H9 (cell line): ENCODE data around the gene WFIKKN1. TPM values are rescaled to one million over a fixed set of nuclear protein-coding genes. Genes with fewer than 3 reads are reported as not detected.

Experiments used
- DNase-seq: peaks from one replicate; pipeline ENCODE4 v3.0.0-alpha.2; 2017
- H2AFZ ChIP-seq: one replicate; pipeline ENCODE4 v1.6.1; 2013; ENCODE audit warnings: mild to moderate bottlenecking, low read length, control low read depth, moderate library complexity
- H2AK5ac ChIP-seq: 2 replicates; pipeline ENCODE4 v1.6.1; 2013; ENCODE audit warnings: low read length, control low read depth, mixed read lengths; ENCODE audit not compliant: insufficient read length
- H2BK120ac ChIP-seq: one replicate; pipeline ENCODE4 v1.6.1; 2013; ENCODE audit warnings: low read depth, mild to moderate bottlenecking, low read length, control low read depth, inconsistent platforms; ENCODE audit not compliant: poor library complexity, severe bottlenecking
- H2BK12ac ChIP-seq: 2 replicates; pipeline ENCODE4 v1.6.1; 2013; ENCODE audit warnings: low read length, control low read depth, mixed read lengths, low read depth; ENCODE audit not compliant: insufficient read length
- H2BK15ac ChIP-seq: 2 replicates; pipeline ENCODE4 v1.6.1; 2013; ENCODE audit warnings: low read depth, low read length, control low read depth
- H2BK20ac ChIP-seq: one replicate; pipeline ENCODE4 v1.6.1; 2013; ENCODE audit warnings: low read depth, mild to moderate bottlenecking, low read length, control low read depth, inconsistent platforms; ENCODE audit not compliant: poor library complexity, severe bottlenecking
- H2BK5ac ChIP-seq: 2 replicates; pipeline ENCODE4 v1.6.1; 2013; ENCODE audit warnings: low read length, control low read depth, mixed read lengths; ENCODE audit not compliant: insufficient read length
- H3K14ac ChIP-seq: 2 replicates; pipeline ENCODE4 v1.6.1; 2013; ENCODE audit warnings: low read length, control low read depth; ENCODE audit not compliant: insufficient read depth
- H3K18ac ChIP-seq: 2 replicates; pipeline ENCODE4 v1.6.1; 2013; ENCODE audit warnings: low read depth, mild to moderate bottlenecking, mixed read lengths, low read length, control low read depth; ENCODE audit not compliant: insufficient read length
- H3K23ac ChIP-seq: 2 replicates; pipeline ENCODE4 v1.6.1; 2013; ENCODE audit warnings: low read length, control low read depth, mixed read lengths, low read depth; ENCODE audit not compliant: insufficient read length
- H3K23me2 ChIP-seq: 2 replicates; pipeline ENCODE4 v1.6.1; 2013; ENCODE audit warnings: low read depth, mild to moderate bottlenecking, mixed read lengths, low read length, control low read depth; ENCODE audit not compliant: insufficient read length, poor library complexity, severe bottlenecking
- H3K27ac ChIP-seq: 2 replicates; pipeline ENCODE4 v1.5.1; 2013; ENCODE audit warnings: low read length, control low read depth, mixed read lengths, low read depth; ENCODE audit not compliant: insufficient read length
- H3K27me3 ChIP-seq: 2 replicates; pipeline ENCODE4 v1.6.1; 2013; ENCODE audit warnings: low read length, control low read depth, inconsistent platforms; ENCODE audit not compliant: insufficient read depth
- H3K4ac ChIP-seq: 2 replicates; pipeline ENCODE4 v1.6.1; 2013; ENCODE audit warnings: low read depth, mild to moderate bottlenecking, control low read depth, inconsistent platforms, low read length, moderate library complexity
- H3K4me1 ChIP-seq: 2 replicates; pipeline ENCODE4 v1.6.1; 2013; ENCODE audit warnings: low read length, control low read depth, inconsistent platforms; ENCODE audit not compliant: insufficient read depth
- H3K4me2 ChIP-seq: 2 replicates; pipeline ENCODE4 v1.6.1; 2013; ENCODE audit warnings: low read length, control low read depth, mixed read lengths; ENCODE audit not compliant: insufficient read length, insufficient read depth
- H3K56ac ChIP-seq: 2 replicates; pipeline ENCODE4 v1.6.1; 2013; ENCODE audit warnings: low read depth, mild to moderate bottlenecking, mixed read lengths, low read length, control low read depth; ENCODE audit not compliant: insufficient read length
- H3K79me1 ChIP-seq: 2 replicates; pipeline ENCODE4 v1.6.1; 2013; ENCODE audit warnings: low read depth, mild to moderate bottlenecking, moderate library complexity, low read length, control low read depth, inconsistent platforms; ENCODE audit not compliant: insufficient read depth, poor library complexity, severe bottlenecking
- H3K79me2 ChIP-seq: 2 replicates; pipeline ENCODE4 v1.6.1; 2013; ENCODE audit warnings: low read length, control low read depth, inconsistent platforms; ENCODE audit not compliant: insufficient read depth
- H3K9ac ChIP-seq: 2 replicates; pipeline ENCODE4 v1.6.1; 2013; ENCODE audit warnings: low read length, control low read depth, mixed read lengths; ENCODE audit not compliant: insufficient read length; ENCODE audit errors: extremely low read depth
- H3K9me3 ChIP-seq: one replicate; pipeline ENCODE4 v1.6.1; 2013; ENCODE audit warnings: low read depth, low read length, inconsistent platforms; ENCODE audit not compliant: control insufficient read depth
- H3T11ph ChIP-seq: one replicate; pipeline ENCODE4 v1.6.1; 2013; ENCODE audit warnings: mild to moderate bottlenecking, low read length, control low read depth, inconsistent platforms
- H4K20me1 ChIP-seq: one replicate; pipeline ENCODE4 v1.6.1; 2013; ENCODE audit not compliant: control insufficient read depth, insufficient read length, insufficient read depth
- H4K5ac ChIP-seq: 2 replicates; pipeline ENCODE4 v1.6.1; 2013; ENCODE audit warnings: low read depth, mild to moderate bottlenecking, mixed read lengths, low read length, control low read depth; ENCODE audit not compliant: insufficient read length
- H4K8ac ChIP-seq: replicated peaks from 2 replicates; pipeline ENCODE4 v1.6.1; 2013; ENCODE audit warnings: low read length, control low read depth, mixed read lengths, low read depth; ENCODE audit not compliant: insufficient read length
- H4K91ac ChIP-seq: 2 replicates; pipeline ENCODE4 v1.6.1; 2013; ENCODE audit warnings: low read depth, mild to moderate bottlenecking, moderate library complexity, mixed read lengths, low read length, control low read depth; ENCODE audit not compliant: insufficient read length
- H3K27ac Mint-ChIP-seq, 3 experiments: 2 replicates in 2 of 3; 3 replicates in 1 of 3; pipeline ENCODE4 v1.8.0; 2020 to 2021; ENCODE audit warnings: mixed read lengths in 3 of 3, mild to moderate bottlenecking in 1 of 3, moderate library complexity in 1 of 3
- H3K27me3 Mint-ChIP-seq: 2 replicates; pipeline ENCODE4 v1.8.0; 2021; ENCODE audit warnings: low read depth, mild to moderate bottlenecking, moderate library complexity, mixed read lengths
- H3K36me3 Mint-ChIP-seq, 3 experiments: 2 replicates in 2 of 3; 3 replicates in 1 of 3; pipeline ENCODE4 v1.8.0; 2020 to 2021; ENCODE audit warnings: low read depth in 3 of 3, mixed read lengths in 3 of 3; ENCODE audit not compliant: insufficient read depth in 1 of 3
- H3K4me1 Mint-ChIP-seq, 2 experiments: 2 replicates each; pipeline ENCODE4 v1.8.0; 2020; ENCODE audit warnings: mixed read lengths in 2 of 2
- H3K4me3 Mint-ChIP-seq, 2 experiments: 2 replicates in 1 of 2; 3 replicates in 1 of 2; pipeline ENCODE4 v1.8.0; 2020 to 2021; ENCODE audit warnings: mild to moderate bottlenecking in 2 of 2, mixed read lengths in 2 of 2, moderate library complexity in 1 of 2
- H3K9me3 Mint-ChIP-seq, 2 experiments: 2 replicates in 1 of 2; 3 replicates in 1 of 2; pipeline ENCODE4 v1.8.0; 2020; ENCODE audit warnings: mild to moderate bottlenecking in 2 of 2, mixed read lengths in 2 of 2, moderate library complexity in 1 of 2
- WGBS: extraction: QIAGEN DNeasy Blood & Tissue Kit; methylation state at CpG from one replicate; pipeline ENCODE4 v1.1.7; 2013; ENCODE audit warnings: missing lambda C conversion rate, low lambda C conversion rate, mixed read lengths; ENCODE audit not compliant: insufficient read length; ENCODE audit errors: extremely low coverage; 5-methylcytosine and 5-hydroxymethylcytosine counted together
- total RNA-seq: library from RNA; stranded (reverse); gene quantifications from 2 replicates; pipeline ENCODE4 v1.2.1, GENCODE V29; 2021
- TF ChIP-seq, protein P1 (sequence below): fragments of 200-600 bp; sonication (generic); conservative IDR thresholded peaks from 3 replicates; pipeline ENCODE4 v1.8.0; 2021; ENCODE audit warnings: antibody characterized with exemption, mild to moderate bottlenecking

WFIKKN1 gene
- total RNA-seq, 1 experiment from 2014 or later, result 8.3 TPM

DNA sequence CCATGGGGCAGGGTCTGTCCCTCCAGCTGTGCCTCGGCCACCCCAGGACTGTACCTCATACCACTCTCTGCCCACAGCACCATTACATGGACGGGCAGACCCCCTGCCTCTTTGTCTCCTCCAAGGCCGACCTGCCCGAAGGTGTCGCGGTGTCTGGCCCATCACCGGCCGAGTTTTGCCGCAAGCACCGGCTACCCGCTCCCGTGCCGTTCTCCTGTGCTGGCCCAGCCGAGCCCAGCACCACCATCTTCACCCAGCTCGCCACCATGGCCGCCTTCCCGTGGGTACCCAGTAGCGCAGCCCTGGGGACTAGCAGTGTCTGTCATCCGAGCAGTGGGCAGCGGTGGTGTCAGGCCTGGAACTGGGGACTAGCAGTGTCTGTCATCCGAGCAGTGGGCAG, 42.1 kb downstream of the WFIKKN1 start:
- H3K9ac ChIP-seq, result no peak overlapping the region
- no peak overlapping the region for H2AK5ac ChIP-seq
- no peak overlapping the region for H3K27ac ChIP-seq
- H4K91ac ChIP-seq, result no peak overlapping the region
- no peak for DNase-seq
- no peak overlapping the region for H3K14ac ChIP-seq
- peak overlapping the region in 1 of 2 experiments; percentile 40; a peak in 1 of 5 replicates for H3K4me3 Mint-ChIP-seq
- no peaks in the 10 kb centered on the region; the same call in 1 of the 2 replicates for H3K79me2 ChIP-seq
- no peak overlapping the region for H3K18ac ChIP-seq
- H2BK5ac ChIP-seq, result no peak overlapping the region
- no peaks in the 10 kb centered on the region for H3K27me3 ChIP-seq
- TF ChIP-seq, protein P1, sequence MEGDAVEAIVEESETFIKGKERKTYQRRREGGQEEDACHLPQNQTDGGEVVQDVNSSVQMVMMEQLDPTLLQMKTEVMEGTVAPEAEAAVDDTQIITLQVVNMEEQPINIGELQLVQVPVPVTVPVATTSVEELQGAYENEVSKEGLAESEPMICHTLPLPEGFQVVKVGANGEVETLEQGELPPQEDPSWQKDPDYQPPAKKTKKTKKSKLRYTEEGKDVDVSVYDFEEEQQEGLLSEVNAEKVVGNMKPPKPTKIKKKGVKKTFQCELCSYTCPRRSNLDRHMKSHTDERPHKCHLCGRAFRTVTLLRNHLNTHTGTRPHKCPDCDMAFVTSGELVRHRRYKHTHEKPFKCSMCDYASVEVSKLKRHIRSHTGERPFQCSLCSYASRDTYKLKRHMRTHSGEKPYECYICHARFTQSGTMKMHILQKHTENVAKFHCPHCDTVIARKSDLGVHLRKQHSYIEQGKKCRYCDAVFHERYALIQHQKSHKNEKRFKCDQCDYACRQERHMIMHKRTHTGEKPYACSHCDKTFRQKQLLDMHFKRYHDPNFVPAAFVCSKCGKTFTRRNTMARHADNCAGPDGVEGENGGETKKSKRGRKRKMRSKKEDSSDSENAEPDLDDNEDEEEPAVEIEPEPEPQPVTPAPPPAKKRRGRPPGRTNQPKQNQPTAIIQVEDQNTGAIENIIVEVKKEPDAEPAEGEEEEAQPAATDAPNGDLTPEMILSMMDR, result no peak
- no CpG with 5 or more reads among the region's 21 CpGs for WGBS
- no peaks in the 10 kb centered on the region for H3K9me3 Mint-ChIP-seq
- no peaks in the 10 kb centered on the region for H3K9me3 ChIP-seq
- peaks cover 11 to 27% (median 27%) of the 10 kb centered on the region in 3 experiments; a peak in 6 of 7 replicates for H3K36me3 Mint-ChIP-seq
- peaks cover 11 to 15% of the 10 kb centered on the region in 2 experiments for H3K4me1 Mint-ChIP-seq
- H4K8ac ChIP-seq, result no peak overlapping the region
- no peak overlapping the region for H3K4me2 ChIP-seq
- H3K56ac ChIP-seq, result no peak overlapping the region
- H3K27ac Mint-ChIP-seq, result 0 out of 7 replicates have a peak overlapping the region, but pooled peaks of 1 of the 3 experiments have one; percentile 61
- H3T11ph ChIP-seq, result no peak overlapping the region
- no peaks in the 10 kb centered on the region for H4K20me1 ChIP-seq
- peaks cover 3% of the 10 kb centered on the region; the same call in 1 of the 2 replicates for H3K27me3 Mint-ChIP-seq
- H4K5ac ChIP-seq, result no peak overlapping the region
- no peaks in the 10 kb centered on the region for H3K79me1 ChIP-seq
- no peak overlapping the region for H2BK15ac ChIP-seq
- H2AFZ ChIP-seq, result no peak overlapping the region
- H2BK20ac ChIP-seq, result no peak overlapping the region
- no peak overlapping the region for H2BK120ac ChIP-seq
- no peak overlapping the region for H3K23ac ChIP-seq
- no peak overlapping the region for H3K4ac ChIP-seq
- no peaks in the 10 kb centered on the region for H3K4me1 ChIP-seq
- H3K23me2 ChIP-seq, result peaks cover 6% of the 10 kb centered on the region
- no peak overlapping the region for H2BK12ac ChIP-seq
